HEK293 (cell line): Measurements from ENCODE around the gene CLDN10.

ENCODE experiments used
- ZBTB8A ChIP-seq: fragments of 450-650 bp; formaldehyde crosslinking; IDR thresholded peaks from 2 replicates; pipeline ENCODE4 v1.5.1; 2016; ENCODE audit warnings: missing biosample characterization, missing genetic modification characterization
- ZNF600 ChIP-seq: fragments of 450-650 bp; formaldehyde crosslinking; IDR thresholded peaks from 2 replicates; pipeline ENCODE4 v1.5.1; 2016; ENCODE audit warnings: missing biosample characterization, missing genetic modification characterization
- ZNF830 ChIP-seq: fragments of 450-650 bp; IDR thresholded peaks from 2 replicates; pipeline ENCODE4 v1.5.0; 2018; ENCODE audit warnings: missing biosample characterization, missing genetic modification characterization, low read depth, mild to moderate bottlenecking, moderate library complexity
- TF ChIP-seq, protein P1 (sequence below): fragments of 450-650 bp; formaldehyde crosslinking; conservative IDR thresholded peaks from 2 replicates; pipeline ENCODE4 v1.5.1; 2016; ENCODE audit warnings: low read depth, missing biosample characterization, missing genetic modification characterization
- TF ChIP-seq, protein P2 (sequence below): fragments of 450-650 bp; formaldehyde crosslinking; IDR thresholded peaks from 2 replicates; pipeline ENCODE4 v1.5.1; 2016; ENCODE audit warnings: missing biosample characterization, missing genetic modification characterization
- TF ChIP-seq, protein P3 (sequence below): fragments of 450-650 bp; formaldehyde crosslinking; IDR thresholded peaks from 2 replicates; pipeline ENCODE4 v1.5.1; 2016; ENCODE audit warnings: missing biosample characterization, missing genetic modification characterization

DNA sequence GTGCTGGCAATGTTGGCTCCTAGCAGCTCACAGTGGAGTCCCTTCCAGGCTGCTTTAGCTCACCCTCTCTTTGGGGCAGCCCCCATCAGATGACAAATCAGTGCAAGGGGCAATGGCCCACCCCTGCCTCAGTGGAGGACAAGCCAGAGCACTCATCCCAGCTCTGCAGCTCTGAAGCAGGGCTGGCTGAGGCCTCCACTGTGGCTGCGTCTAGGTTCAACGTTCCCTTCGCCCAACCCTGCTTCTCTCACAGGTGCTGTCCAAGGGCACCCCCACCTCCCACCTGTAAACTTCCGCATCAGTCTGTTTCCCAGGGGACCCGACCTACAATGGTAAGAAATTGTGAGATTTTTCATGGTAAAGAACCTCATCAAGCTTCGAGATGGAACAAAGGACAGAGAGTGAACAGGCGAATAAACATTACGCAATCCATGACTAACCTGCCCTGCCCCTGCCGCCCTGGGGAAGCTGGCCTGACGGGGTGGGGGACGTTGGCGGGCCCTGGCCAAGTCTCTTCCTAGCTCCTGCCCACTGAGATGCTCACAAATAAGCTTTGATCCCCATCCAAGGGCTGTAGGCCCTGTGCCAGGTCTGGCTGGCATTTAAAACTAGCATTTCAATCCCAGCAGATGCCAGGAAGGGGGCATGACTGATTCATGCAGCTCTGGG is 51.5 kb downstream of the CLDN10 start:
- TF ChIP-seq, protein P1, sequence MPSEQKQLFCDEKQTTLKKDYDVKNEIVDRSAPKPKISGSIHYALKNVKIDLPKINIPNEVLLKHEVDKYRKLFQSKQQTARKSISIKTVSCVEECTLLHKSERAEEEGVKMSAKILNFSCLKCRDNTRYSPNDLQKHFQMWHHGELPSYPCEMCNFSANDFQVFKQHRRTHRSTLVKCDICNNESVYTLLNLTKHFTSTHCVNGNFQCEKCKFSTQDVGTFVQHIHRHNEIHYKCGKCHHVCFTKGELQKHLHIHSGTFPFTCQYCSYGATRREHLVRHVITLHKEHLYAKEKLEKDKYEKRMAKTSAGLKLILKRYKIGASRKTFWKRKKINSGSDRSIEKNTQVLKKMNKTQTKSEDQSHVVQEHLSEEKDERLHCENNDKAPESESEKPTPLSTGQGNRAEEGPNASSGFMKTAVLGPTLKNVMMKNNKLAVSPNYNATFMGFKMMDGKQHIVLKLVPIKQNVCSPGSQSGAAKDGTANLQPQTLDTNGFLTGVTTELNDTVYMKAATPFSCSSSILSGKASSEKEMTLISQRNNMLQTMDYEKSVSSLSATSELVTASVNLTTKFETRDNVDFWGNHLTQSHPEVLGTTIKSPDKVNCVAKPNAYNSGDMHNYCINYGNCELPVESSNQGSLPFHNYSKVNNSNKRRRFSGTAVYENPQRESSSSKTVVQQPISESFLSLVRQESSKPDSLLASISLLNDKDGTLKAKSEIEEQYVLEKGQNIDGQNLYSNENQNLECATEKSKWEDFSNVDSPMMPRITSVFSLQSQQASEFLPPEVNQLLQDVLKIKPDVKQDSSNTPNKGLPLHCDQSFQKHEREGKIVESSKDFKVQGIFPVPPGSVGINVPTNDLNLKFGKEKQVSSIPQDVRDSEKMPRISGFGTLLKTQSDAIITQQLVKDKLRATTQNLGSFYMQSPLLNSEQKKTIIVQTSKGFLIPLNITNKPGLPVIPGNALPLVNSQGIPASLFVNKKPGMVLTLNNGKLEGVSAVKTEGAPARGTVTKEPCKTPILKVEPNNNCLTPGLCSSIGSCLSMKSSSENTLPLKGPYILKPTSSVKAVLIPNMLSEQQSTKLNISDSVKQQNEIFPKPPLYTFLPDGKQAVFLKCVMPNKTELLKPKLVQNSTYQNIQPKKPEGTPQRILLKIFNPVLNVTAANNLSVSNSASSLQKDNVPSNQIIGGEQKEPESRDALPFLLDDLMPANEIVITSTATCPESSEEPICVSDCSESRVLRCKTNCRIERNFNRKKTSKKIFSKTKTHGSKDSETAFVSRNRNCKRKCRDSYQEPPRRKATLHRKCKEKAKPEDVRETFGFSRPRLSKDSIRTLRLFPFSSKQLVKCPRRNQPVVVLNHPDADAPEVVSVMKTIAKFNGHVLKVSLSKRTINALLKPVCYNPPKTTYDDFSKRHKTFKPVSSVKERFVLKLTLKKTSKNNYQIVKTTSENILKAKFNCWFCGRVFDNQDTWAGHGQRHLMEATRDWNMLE (tag by site-specific recombination): no peak
- TF ChIP-seq, protein P2, sequence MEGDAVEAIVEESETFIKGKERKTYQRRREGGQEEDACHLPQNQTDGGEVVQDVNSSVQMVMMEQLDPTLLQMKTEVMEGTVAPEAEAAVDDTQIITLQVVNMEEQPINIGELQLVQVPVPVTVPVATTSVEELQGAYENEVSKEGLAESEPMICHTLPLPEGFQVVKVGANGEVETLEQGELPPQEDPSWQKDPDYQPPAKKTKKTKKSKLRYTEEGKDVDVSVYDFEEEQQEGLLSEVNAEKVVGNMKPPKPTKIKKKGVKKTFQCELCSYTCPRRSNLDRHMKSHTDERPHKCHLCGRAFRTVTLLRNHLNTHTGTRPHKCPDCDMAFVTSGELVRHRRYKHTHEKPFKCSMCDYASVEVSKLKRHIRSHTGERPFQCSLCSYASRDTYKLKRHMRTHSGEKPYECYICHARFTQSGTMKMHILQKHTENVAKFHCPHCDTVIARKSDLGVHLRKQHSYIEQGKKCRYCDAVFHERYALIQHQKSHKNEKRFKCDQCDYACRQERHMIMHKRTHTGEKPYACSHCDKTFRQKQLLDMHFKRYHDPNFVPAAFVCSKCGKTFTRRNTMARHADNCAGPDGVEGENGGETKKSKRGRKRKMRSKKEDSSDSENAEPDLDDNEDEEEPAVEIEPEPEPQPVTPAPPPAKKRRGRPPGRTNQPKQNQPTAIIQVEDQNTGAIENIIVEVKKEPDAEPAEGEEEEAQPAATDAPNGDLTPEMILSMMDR (tag by site-specific recombination): no peak
- no peak for TF ChIP-seq ZBTB8A
- TF ChIP-seq, protein P3, sequence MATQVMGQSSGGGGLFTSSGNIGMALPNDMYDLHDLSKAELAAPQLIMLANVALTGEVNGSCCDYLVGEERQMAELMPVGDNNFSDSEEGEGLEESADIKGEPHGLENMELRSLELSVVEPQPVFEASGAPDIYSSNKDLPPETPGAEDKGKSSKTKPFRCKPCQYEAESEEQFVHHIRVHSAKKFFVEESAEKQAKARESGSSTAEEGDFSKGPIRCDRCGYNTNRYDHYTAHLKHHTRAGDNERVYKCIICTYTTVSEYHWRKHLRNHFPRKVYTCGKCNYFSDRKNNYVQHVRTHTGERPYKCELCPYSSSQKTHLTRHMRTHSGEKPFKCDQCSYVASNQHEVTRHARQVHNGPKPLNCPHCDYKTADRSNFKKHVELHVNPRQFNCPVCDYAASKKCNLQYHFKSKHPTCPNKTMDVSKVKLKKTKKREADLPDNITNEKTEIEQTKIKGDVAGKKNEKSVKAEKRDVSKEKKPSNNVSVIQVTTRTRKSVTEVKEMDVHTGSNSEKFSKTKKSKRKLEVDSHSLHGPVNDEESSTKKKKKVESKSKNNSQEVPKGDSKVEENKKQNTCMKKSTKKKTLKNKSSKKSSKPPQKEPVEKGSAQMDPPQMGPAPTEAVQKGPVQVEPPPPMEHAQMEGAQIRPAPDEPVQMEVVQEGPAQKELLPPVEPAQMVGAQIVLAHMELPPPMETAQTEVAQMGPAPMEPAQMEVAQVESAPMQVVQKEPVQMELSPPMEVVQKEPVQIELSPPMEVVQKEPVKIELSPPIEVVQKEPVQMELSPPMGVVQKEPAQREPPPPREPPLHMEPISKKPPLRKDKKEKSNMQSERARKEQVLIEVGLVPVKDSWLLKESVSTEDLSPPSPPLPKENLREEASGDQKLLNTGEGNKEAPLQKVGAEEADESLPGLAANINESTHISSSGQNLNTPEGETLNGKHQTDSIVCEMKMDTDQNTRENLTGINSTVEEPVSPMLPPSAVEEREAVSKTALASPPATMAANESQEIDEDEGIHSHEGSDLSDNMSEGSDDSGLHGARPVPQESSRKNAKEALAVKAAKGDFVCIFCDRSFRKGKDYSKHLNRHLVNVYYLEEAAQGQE (tag by site-specific recombination): no peak
- no peak for TF ChIP-seq ZNF830 (tag by site-specific recombination)
- TF ChIP-seq ZNF600 (tag by site-specific recombination): no peak
